Lower leg skin (tissue), 4 donors: ENCODE data around the gene MAP4. TPM values are rescaled to one million over a fixed set of nuclear protein-coding genes. Genes with fewer than 3 reads are reported as not detected.

ENCODE experiments used
- DNase-seq, 2 donors: peaks; one replicate each; pipeline ENCODE4 v3.0.0-alpha.2; 2019; ENCODE audit warnings: low spot score in 2 of 2
- H3K4me3 ChIP-seq: fragments of 200-600 bp; sonication (generic); 2 replicates; pipeline ENCODE4 v1.5.1; 2017; ENCODE audit warnings: mild to moderate bottlenecking, low read depth; ENCODE audit not compliant: poor library complexity, severe bottlenecking
- CTCF ChIP-seq, 3 donors: fragments of 450-650 bp; IDR thresholded peaks; one replicate each; pipeline ENCODE4 v1.5.1; 2016; ENCODE audit warnings: antibody characterized with exemption in 3 of 3, mild to moderate bottlenecking in 3 of 3, moderate library complexity in 2 of 3
- POLR2A ChIP-seq, 2 donors: fragments of 450-650 bp; IDR thresholded peaks; one replicate each; pipeline ENCODE4 v1.6.1; 2016 to 2017; ENCODE audit warnings: antibody characterized with exemption in 2 of 2, mild to moderate bottlenecking in 1 of 2, moderate library complexity in 1 of 2
- WGBS, 2 donors: methylation state at CpG; one replicate each; pipeline ENCODE4 v1.1.5; 2018; 5-methylcytosine and 5-hydroxymethylcytosine counted together
- intact Hi-C: fragments of 100-400 bp; cut with DNase I; formaldehyde crosslinking; loops from one replicate; pipeline ENCODE4 v1.15.0; 2023; ENCODE audit warnings: low total_unique reads
- total RNA-seq, 4 donors: library from RNA; depleted of rRNA; stranded (reverse); fragments of >200 nt; gene quantifications; one replicate each; pipeline ENCODE4 v1.1.0, GENCODE V29; 2016

Gene MAP4
- total RNA-seq, 4 donors from 2014 or later: 102 to 161 (median 126) TPM

DNA sequence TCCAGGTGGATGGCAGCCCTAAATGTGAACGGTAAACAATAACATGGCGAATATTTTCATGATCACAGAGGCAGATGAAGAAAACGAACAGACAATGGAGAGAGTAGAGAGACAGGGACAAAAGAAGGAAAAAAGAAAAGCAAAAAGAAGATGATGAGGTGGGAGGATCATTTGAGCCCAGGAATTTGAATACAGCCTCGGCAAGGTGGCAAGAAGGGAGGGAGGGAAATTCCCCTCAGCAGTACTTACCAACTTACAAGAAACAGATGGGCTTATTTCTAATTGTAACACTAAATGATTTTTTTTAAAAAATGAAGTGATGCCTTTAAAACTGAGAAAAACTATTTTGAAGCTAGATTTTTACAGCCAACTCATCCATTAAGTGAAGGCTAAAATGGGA lies 6.0 kb upstream of the MAP4 start:
- no peak for DNase-seq
- H3K4me3 ChIP-seq: no peak overlapping the region
- WGBS, 2 donors: 78 to 81% methylated on average over 4 of the region's 4 CpGs
- intact Hi-C loops: no loop called here
- TF ChIP-seq CTCF (IDR thresholded peaks at IDR 0.05) (no peak), POLR2A (IDR thresholded peaks at IDR 0.05) (no peak)

- WGBS, 2 donors: 86 to 89% methylated on average over 3 of the region's 3 CpGs
- no peak for DNase-seq
- H3K4me3 ChIP-seq: no peak overlapping the region
- intact Hi-C loops: no loop called here
- TF ChIP-seq CTCF (IDR thresholded peaks at IDR 0.05): no peak
- TF ChIP-seq POLR2A (IDR thresholded peaks at IDR 0.05): no peak
Observed at GRCh38 chr3:48018841-48019240, 2.6 kb upstream of the MAP4 start.

GRCh38 chr3:48015431-48016180 lies 610 bp downstream of the MAP4 start:
- intact Hi-C loops: no loop called here
- H3K4me3 ChIP-seq: no peak overlapping the region
- 71 to 79% methylated on average over 3 of the region's 3 CpGs for WGBS, 2 donors
- no peak for TF ChIP-seq CTCF (IDR thresholded peaks at IDR 0.05)
- no peak for TF ChIP-seq POLR2A (IDR thresholded peaks at IDR 0.05)
- no peak for DNase-seq

GRCh38 chr3:48014358-48014757 lies 1.9 kb downstream of the MAP4 start:
- intact Hi-C loops: no loop called here
- WGBS, 2 donors: 79 to 92% methylated on average over 2 of the region's 2 CpGs
- DNase-seq: no peak
- no peak for TF ChIP-seq POLR2A (IDR thresholded peaks at IDR 0.05)
- TF ChIP-seq CTCF (IDR thresholded peaks at IDR 0.05): no peak
- H3K4me3 ChIP-seq: no peak overlapping the region

GRCh38 chr3:48013288-48013980 lies 2.8 kb downstream of the MAP4 start:
- intact Hi-C loops: no loop called here
- no peak overlapping the region for H3K4me3 ChIP-seq
- no peak for DNase-seq
- TF ChIP-seq CTCF (IDR thresholded peaks at IDR 0.05) (no peak), POLR2A (IDR thresholded peaks at IDR 0.05) (no peak)
